Stimulated activated CD4-positive, alpha-beta T cell treated with anti-CD3 and anti-CD28 coated beads, TNF-alpha, amount 100 ng/mL, for 1 hour (primary cell): ENCODE measurements around the gene ADCY2.

Experiments
- DNase-seq, 3 donors: peaks; one replicate each; pipeline ENCODE4 v3.0.0-alpha.2; 2020; ENCODE audit warnings: low read depth in 3 of 3, low spot score in 1 of 3

ADCY2 gene

DNA sequence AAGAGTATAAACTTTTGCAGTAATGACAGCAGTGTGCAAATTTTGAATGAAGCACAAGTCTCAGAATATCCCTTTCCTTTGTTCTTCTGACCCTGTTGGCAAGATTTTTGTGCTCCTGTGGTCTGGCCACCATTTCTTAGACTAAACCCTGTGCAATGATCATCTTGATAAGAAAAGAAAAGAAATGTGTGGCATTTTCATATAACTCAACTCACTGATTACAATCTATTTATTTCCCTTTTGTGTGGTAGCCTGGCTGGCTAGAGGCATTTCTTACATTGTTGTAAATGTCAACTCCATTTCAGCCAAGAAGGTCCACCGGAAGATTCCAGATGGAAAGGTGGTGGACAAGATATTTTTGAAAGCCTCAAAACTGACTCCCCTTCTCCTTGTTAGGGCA lies 41.9 kb downstream of the ADCY2 start:
- DNase-seq: no peak

DNA sequence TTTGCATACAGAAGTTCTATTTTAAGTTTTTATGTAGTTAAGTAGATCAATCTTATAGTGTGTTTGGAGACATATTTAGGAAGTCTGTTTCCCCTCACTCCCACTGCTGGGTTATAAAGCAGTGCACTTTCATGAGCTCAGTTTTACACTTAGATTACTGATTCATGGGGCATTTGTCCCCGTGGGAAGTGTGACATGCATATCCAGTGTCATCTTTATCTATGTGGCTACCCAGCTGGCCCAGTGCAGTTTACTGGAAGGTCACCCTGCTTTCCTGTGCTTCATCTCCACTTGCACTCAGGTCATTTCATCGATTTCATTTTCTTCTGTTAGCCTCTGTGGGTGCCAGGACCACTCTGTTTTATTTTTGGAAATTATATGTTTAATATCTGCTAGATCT lies 49.1 kb downstream of the ADCY2 start:
- DNase-seq: no peak

DNA sequence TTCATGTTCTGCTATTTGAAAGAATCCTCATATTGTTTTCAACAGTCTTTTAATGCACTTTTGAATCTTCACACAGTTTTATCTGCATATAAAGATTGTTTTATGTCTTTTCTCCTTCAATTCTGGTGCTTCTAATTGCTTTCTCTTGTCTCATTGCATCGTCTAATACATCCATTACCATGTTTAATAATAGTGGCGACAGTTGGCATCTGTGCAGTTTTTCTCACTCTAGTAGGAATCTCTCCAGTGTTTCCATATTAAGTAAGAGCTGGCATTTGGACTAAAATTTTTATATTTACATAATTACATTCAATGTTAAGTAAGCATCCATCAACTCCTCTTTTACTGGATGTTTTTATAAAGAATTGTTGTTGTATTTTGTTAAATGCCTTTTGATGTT lies 49.9 kb downstream of the ADCY2 start:
- no peak for DNase-seq

DNA sequence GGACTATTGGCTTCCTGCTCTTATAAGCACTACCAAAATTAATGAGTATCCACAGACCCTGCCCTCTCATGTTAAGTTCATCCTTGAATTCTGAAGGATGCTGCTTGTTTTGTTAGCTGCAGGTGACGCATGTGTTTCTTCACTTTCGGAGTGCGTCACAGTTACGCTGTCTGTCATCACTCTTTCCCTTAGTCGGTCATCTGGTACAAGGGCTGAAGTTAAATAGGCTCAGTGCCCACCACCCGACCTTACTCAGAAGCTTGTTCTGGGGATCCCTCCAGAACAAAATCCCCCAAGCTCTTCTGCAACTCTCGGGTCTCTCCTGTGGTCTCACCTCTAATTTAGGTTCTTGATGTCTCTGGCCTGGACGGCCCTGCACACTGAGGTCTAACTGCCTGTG lies 51.0 kb downstream of the ADCY2 start:
- no peak for DNase-seq

DNA sequence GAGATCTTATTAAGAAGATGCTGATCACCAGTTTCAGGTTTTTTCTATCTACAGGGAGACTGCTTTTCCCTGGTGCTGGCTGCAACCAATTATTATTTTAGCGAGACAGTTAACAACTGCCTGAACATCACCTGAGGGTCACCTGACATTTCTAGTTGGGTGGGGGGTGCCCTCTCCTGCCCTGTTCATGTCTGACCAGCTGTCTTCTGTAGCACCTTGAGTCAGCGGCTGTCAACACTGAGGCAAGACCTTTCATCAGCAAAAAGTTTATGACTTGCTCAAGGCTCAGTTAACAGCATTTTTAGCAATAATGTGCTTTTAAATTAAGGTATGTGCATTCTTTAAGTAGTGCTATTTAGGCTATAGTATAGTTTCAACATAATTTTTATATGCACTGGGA lies 58.0 kb downstream of the ADCY2 start:
- DNase-seq: no peak

DNA sequence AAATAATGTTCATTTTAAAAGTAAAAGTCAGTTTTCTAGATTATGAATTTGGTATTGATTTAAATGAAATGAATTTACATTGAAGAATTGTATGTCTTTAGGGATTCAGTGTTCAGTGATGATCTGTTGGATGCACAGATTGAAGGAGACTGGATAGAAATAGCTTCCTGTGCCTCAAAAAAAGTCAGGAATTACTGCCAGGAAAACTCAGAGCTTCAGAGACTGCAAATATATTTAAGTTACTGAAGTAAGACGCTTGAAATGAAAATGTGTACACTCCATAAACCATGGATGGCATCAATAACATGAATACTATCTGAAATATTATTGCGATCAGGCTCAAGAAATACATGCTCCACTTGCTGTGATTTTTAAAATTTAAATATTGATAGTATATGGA lies 60.3 kb downstream of the ADCY2 start:
- no peak for DNase-seq

DNA sequence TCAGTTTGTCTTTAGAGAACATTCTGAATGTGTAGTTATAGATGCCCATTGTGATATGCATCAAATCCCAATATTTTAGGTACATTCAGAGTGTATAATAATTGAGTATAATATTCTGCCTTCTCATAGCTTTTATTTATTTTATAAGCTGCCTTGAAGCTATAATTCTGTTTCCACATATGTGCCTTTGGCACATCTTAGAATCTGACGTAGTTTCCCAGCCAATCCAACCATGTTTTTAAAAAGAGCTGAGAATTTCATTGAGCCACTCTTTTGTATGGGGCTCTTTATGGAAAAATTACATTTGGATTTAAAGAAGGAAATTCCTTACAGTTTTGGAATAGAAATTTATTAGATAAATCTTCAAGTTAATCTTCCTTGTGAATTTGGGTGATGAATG lies 65.4 kb downstream of the ADCY2 start:
- DNase-seq: no peak

DNA sequence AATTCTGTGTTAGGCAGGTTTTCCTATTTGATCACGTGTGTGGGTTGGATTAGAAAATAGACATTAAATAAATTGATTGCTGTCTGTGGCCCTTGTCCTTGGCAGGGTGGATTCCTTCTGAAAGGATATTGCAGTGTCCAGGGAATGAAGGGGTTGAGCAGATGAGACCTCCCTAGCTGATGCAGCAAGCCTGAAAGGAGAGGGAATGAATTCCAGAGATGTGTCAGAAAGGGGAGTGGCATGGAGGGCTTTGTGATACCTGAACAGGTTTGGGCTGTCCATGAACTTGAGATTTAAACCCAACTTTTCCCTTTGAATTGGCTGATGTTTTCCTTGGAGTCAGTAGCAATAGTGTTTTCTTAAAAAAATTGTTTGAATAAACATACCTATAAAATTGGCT lies 66.8 kb downstream of the ADCY2 start:
- DNase-seq: no peak

DNA sequence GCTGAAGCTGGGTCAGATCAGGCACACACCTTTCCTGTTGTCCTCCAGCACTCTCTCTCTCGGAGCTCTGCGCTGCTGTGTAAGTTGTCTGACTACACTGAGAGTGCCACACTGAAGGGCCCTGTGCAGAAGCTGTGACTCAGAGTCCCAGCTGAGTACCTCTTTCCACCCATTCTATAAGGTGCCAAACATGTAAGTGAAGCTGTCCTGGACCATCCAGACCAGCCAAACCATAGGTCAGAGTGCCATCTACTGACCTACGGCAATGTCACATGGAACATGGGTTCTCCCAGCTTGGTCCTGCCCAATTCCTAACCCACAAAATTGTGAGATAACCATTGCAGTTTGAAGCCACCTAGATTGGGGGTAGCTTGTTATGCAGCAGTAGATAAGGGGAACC lies 68.2 kb downstream of the ADCY2 start:
- no peak for DNase-seq

DNA sequence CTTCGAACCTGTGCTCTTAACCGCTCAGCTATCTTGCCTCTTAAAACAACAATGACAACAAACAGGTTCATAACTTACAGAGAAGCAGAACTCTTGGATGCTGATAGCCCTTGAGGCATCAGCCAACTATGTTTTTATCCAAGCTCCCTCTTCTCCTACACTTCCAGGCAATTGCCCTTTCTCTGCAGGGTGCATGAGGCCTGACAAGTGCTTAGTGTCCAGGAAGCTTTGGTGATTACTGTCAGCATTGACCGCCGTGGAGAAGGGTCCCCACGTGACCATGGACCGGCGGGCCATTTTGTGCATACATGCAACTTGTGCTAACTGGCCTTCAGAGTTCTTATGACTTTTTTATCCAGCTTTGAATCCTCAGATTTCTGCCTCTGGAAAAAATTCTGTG lies 71.2 kb downstream of the ADCY2 start:
- no peak for DNase-seq

DNA sequence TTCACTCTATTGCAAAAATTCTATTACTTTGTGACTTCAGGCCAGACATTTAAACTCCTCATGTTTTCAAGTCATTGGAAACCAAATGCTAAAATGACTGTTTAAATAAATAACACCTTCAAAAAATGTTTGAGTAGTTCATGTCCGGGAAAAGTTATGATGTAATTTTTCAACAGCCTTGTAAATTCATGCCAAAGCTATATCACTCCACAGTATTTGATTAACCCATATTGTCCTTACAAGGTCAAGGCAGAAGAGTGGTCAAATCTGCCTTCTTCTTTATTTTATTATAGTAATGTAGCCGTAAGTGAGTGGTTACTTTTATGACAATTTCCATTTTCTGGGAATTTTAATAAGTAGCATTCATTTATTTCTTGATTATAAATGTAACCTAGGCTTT lies 72.8 kb downstream of the ADCY2 start:
- no peak for DNase-seq

DNA sequence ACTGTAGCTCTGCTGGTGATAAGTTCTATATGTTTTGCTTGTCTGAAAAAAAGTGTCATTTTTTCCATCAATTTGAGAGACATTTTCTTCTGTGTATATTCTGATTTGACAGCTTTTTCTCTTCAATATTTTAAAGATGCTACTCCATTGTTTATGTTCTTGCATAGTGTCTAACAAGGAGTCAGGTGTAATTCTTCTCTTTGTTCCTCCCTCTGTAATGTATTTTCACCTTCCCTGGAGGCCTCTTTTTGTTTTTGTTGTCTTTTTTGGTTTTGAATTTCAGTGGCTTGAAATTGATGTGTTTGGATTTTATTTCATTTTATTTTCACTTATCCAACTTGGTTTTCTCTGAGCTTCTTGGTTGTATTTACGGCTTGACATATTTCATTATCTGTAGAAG lies 75.8 kb downstream of the ADCY2 start:
- no peak for DNase-seq

DNA sequence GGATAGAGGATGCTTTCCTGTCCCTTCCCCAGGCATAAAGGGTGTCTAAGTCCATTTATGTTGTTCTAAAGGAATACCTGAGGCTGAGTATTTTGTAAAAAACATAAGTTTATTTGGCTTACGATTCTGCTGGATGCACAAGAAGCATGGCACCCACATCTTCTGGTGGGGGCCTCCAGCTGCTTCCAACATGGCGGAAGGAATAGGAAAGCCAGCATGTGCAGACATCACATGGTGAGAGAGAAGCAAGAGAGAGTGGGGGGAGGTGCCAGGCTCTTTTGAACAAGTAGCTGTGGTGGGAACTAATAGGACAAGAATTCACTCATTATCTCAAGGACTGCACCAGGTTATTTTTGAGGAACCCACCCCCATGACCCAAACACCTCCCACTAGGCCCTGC lies 77.2 kb downstream of the ADCY2 start:
- DNase-seq: no peak

DNA sequence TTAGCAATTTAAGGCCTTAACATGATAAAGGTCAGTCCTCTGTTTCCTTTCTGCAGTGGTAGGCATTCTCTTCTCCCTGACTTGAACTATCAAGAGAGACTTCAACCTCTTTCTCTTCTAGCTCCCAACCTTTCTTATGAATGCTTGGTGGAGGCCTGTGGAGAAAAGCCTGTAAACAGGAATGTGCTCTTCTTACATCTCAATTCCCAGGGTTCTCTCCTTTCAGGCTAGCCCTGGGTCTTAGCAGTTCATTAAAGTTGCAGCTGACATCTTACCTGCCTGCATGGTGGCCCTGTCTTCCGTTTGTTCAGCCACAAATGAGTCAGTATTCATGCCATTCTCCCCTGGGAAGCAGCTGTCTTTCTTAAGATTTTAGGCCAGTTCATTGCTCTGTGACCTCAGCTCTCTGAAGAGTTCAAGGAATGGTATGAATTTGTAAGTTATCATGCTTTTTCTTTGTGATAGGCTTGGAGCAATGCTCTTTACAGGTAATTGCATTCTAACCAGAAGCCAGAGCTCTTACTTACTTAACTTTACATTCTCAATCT lies 77.8 kb downstream of the ADCY2 start:
- DNase-seq: no peak

DNA sequence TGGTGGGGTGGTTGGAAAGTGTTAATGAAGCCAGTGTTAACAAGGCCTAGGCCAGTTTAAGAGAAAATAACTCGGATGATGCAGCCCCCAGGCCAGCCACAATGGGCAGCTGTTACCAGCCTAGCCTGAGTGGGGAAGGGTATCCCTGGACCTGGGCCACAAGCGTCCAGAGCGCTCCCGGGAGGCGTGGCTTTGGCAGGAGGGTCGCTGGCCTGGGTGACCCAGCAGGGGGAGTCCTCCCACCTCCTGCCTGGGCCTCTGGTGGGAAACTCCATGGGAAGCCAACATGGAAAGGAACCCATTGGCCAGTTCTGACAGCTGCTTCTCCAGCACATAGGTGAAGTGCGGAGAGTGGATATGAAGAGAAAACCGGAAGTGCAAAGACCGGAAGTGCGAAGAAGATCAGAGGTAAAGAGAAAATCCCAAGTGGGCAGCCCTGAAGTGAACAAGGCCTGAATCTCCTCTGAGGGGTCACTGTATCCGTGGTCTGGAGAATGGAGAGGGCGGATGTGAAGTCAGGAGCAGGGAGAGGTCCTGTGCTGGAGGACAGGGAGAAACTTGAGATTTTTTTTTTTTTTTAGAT lies 79.0 kb downstream of the ADCY2 start:
- DNase-seq: no peak

DNA sequence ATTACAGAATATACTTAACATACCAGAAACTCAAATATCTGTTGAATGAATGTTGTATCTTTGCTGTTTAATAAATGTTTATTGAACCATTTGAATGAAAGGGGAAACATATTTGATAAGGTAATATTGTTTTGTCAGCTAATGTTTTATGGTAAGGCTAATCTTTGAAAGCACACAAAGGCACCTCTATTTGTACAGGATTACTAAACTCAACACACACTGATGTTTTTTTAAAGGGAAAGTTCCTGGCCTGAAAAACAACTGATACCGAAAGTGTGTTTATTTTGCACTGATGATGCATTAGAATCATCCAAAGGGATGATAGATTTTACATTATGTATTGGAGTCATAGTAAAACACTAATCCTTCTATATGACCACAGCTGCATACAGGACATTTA lies 82.5 kb downstream of the ADCY2 start:
- no peak for DNase-seq

DNA sequence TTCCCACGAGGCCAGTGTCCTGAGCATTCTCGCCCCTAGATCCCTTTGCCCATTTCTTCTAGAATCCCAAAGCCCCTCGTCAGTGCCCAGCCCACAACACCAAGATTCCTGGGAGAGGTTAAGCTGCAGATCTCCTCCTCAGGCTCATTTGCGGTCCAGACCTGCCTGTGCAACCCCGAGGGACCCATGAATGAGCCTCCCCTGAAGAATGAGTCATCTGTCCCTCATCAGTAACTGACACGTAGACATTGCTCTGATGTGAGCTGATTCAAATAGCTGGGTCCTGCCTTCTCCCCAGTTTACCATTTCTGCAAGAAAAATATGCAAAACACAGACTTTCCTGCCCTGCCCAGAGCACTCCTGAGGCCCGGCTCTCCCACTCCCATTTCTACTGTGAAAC lies 92.8 kb downstream of the ADCY2 start:
- DNase-seq: no peak

DNA sequence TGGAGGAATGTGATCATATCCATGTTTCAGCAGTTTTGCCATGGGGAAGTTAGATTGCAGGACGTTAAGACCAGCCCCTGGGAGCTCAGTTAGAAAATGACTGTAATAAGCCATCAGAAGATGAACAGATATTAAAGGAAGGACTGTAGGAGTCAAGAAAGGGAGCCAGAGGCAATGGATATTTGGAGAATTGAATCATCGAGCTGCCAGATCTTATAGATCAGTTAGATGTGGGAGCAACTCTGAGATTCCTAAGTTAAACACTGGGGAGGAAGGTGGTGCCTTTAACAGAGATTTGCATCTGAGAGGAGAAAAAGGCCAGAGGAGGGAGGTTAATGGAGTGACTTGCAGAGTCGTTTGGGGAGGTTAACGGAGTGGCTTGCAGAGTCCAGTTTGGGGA lies 96.4 kb downstream of the ADCY2 start:
- no peak for DNase-seq

DNA sequence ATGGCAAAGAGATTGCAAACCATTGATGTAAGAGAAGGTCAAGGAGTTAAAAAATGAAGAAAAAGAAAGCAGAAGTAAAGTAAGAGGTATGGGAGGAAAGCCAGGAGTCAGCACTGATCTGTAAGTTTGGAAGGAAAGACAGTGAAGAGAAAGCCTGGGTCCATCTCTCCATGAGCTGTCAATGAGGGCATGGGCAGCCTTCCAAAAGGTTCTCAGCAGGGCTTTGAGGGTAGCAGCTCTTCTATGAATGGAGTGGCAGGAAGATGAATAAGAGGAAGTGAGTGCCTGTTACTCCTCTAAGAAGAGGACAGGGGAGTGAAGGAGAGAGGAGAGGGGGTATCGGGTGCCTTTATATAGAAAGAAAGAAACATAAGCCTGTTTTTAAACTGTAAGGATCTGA lies 97.1 kb downstream of the ADCY2 start:
- DNase-seq: no peak

DNA sequence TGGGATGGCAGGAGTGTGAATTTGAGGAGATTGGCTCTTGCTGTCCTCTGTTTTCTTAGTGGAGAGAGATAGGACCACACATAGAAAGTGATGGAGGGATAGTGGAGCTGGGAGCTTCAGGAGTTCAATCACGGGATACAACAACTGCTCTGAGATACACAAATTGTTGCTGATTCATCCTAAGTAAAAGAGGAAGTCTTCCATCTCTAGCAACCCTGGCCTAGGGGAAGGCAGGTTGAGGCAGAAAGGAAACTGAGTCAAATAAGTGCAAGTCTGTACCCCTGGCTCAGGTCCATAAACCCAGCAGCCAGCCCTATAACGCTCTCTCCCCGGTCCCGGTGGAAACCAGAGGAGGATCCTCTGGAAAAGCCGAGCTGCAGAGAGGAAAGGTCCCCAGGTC lies 97.7 kb downstream of the ADCY2 start:
- no peak for DNase-seq

DNA sequence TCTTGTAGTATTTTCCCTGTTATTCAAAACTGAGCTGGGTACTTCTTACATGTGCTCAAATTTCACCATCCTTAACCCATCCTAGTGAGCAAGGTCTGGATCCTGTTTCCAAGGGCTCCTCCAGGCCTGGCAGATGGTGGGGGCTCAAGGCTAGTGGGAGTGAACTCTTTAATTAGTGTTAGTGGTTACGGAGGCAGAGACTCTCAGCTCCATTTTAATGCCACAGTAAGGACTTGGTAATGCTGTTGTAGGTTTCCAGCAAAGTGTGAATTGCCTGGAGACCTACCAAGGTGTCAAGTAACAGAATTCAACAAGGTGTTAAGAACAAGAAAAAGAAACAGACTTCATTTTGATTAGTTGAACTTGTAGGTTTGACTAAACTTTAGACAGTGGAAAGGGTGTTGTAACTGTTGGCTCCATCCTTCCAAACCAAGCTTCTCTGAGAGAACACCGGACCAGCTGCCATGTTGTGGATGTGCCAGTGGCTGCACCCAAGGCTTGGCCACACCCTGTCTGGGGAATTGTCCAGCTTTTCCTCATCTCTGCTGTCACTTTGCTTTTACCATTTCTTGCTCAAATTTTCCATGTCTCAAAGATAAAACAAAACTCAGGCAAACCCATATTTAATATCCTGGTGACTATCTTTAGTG lies 98.7 kb downstream of the ADCY2 start:
- no peak for DNase-seq

DNA sequence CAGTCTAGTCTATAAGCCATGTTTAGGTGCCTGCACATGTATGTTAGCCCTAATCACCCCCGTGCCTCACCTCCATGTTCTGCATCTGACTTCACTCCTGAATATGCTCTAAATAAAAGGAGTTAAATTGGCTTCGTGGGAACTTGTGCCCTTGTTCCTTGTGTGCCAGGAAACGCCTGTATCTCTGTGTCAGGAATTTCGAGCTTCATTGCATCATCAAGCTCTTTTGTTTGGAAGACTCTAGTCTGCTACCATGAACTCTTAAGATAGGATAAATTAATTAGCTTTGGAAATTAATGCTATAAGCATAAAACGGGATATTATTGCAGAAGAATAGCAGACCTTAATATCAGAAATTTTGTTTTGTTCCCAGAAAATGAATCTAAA lies 99.2 kb downstream of the ADCY2 start:
- no peak for DNase-seq

DNA sequence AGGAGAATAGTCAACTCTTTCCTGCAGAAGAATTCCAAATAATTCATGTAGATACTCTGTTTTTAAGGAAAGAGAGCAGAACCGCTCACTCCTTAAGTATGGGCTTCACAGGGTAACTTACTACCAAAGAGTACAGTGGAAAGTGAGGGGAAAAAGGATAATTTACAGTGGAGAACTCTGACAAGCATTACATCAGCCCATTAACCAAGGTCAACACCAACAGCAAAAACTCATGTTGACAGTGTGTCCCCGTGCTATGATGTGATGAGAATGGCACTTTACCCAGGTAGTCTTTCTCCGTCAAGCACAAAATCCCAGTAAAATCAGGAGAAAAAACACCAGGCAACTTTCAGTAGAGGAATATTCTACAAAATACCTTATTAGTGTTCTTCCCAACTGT lies 104.3 kb downstream of the ADCY2 start:
- no peak for DNase-seq
